Measurements from ENCODE around the gene ZNF143.

Gene ZNF143

DNA sequence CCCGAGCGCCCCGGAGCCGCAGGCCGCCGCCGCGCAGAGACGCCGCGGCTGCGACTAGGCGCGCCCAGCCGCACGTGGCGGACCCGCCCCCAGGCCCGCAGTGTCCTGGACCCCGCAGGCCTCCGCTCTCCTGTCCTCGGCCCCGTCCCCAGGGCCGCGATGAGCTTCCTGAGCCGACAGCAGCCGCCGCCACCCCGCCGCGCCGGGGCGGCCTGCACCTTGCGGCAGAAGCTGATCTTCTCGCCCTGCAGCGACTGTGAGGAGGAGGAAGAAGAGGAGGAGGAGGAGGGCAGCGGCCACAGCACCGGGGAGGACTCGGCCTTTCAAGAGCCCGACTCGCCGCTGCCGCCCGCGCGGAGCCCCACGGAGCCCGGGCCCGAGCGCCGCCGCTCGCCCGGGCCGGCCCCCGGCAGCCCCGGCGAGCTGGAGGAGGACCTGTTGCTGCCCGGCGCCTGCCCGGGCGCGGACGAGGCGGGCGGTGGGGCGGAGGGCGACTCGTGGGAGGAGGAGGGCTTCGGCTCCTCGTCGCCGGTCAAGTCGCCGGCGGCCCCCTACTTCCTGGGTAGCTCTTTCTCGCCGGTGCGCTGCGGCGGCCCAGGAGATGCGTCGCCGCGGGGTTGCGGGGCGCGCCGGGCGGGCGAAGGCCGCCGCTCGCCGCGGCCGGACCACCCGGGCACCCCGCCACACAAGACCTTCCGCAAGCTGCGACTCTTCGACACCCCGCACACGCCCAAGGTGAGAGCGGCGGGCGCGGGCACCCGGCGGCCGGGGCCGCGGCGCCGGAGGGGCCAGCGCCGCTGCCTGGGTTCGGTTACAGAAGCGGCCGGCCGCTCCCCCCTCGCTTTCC lies 113.2 kb downstream of the ZNF143 start:
- peaks cover 43% of the 10 kb centered on the region for H3K36me3 Mint-ChIP-seq (ENCODE audit: low read depth)
- peaks cover 37% of the 10 kb centered on the region for H3K4me1 Mint-ChIP-seq (ENCODE audit: low read depth)
- H3K27me3 Mint-ChIP-seq: peaks cover 5% of the 10 kb centered on the region
- peak overlapping the region; percentile 85 for H3K27ac Mint-ChIP-seq
- H3K4me3 Mint-ChIP-seq: peak overlapping the region; percentile 89
- H3K9me3 Mint-ChIP-seq: no peaks in the 10 kb centered on the region

DNA sequence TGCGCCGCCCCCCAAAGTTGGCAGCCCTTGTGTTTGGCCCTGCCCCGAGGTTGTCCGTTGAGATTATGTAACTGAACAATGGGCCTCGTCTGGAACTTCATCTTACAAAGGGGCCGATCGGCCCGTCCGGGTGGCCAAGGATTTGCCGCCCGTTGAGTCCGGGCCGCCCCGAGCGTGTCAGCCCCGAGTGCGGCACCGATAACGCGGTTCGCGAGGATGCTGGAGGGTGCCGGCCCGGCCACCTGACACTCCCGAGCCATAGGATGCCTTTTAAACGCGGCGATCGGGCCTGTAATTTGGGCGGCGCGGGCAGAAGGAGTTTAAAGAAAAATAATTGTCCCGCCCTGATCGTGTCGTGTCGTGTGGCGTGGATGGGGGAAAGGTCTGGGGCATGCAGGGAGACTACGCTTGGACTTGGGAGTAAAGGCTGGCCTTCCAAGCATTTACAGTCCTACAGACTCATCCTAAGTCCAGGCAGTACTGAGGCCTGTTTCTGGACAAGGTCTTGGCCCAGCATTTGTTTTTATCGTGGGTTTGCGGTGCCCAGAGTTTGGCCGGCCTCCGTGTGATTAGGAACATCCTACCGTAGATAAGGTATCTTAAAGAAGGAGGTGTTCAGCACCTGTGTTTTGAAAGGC lies 113.9 kb downstream of the ZNF143 start:
- Mint-ChIP-seq H3K27me3 (peaks cover 5% of the 10 kb centered on the region), H3K9me3 (no peaks in the 10 kb centered on the region), H3K36me3 (ENCODE audit: low read depth) (peaks cover 51% of the 10 kb centered on the region), H3K4me3 (peak overlapping the region; percentile 89), H3K27ac (peak overlapping the region; percentile 81), H3K4me1 (ENCODE audit: low read depth) (peaks cover 41% of the 10 kb centered on the region)

DNA sequence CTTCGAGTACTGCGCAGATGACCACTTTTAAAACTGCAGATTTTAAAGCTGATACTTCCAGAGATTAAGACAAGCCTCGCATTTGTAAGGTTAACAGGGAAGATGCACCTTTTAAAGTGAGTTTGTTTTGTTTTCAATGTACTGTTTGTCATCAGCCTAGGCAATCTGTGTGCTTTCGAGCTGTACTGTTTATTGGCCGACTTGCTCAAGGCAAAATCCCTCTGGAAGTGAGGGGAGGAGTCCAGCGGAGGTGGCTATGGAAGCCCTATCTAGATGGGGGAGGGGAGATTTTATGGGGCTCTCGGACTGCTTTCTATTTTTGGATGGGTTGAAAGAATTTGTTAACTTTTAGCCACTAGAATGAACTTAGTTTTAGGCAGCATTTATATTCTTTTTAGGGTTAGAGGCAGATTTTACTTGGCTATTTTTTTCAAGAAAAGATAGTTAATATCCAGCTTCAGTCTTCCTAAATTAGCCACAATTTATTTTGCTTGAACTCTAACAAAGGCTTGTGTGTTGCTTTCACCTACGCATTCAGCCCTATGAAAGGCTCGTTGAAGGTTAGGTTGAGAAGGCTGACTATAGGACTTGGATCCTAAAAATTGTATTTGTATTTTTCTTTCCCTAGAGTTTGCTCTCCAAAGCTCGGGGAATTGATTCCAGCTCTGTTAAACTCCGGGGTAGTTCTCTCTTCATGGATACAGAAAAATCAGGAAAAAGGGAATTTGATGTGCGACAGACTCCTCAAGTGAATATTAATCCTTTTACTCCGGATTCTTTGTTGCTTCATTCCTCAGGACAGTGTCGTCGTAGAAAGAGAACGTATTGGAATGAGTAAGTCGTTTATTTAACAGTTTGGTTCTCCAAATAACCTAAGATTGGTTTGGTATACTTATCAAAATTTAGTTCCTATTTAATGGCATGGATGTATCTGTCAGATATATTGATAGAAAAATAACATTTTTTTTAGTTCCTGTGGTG lies 114.7 kb downstream of the ZNF143 start:
- Mint-ChIP-seq H3K36me3 (ENCODE audit: low read depth) (peaks cover 54% of the 10 kb centered on the region), H3K27ac (peak overlapping the region; percentile 81)

DNA sequence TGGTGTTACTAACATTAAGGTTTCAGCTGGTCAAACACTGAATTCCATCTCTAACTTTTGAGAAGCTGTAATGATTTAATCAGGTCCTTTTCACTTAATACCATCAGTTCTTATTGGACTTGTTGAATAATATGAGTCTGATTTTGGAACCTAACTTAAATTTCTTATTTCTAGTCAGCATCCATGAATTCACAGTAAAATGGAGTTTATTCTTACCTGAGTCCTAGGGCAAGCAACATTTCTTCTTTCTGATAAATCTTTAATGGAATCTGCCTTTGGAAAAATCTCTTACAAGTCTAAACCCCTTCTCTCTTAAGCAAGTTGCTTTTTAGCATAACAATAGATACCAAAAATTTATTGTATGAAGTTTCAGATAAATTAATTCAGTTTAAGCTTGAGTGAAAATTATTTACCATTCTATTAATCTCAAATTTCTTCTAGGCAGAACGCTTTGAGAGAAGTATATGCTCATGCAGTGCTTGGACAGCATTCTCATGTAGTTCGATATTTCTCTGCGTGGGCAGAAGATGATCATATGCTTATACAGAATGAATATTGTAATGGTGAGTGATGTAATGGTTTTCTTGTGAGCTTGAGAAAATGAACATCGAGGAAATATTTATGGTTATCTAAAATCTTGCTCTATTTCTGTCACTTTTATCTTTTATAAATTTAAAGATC lies 116.0 kb downstream of the ZNF143 start:
- Mint-ChIP-seq H3K27ac (no peak overlapping the region), H3K9me3 (no peaks in the 10 kb centered on the region), H3K4me3 (peak overlapping the region; percentile 89), H3K4me1 (ENCODE audit: low read depth) (peaks cover 38% of the 10 kb centered on the region), H3K36me3 (ENCODE audit: low read depth) (peaks cover 67% of the 10 kb centered on the region), H3K27me3 (no peaks in the 10 kb centered on the region)

More for the DNA sequence above, 114.7 kb downstream of the ZNF143 start:
- H3K9me3 Mint-ChIP-seq: no peaks in the 10 kb centered on the region
- H3K4me3 Mint-ChIP-seq: peak overlapping the region; percentile 89
- H3K4me1 Mint-ChIP-seq (ENCODE audit: low read depth): peaks cover 38% of the 10 kb centered on the region
- H3K27me3 Mint-ChIP-seq: peaks cover 5% of the 10 kb centered on the region

DNA sequence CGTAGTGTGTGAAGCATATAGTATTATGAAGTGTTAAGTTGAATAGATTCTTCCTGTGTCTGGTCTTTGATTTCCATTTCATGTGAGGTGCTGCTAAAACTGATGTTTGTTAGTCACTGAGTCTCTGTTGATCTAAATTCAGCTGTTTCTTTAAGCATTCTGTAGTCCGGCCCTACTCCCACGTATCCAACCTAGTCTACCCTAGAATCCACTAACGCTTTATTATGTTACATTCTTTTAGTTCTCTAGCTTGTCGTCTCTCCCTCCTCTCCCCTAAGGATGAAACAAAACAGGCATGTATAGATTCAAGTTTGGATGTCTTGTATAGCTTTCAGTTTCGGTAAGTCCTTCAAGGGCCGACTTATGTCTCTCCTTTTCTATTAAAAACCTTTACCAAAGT lies 116.7 kb downstream of the ZNF143 start:
- H3K9me3 Mint-ChIP-seq: no peaks in the 10 kb centered on the region
- H3K4me1 Mint-ChIP-seq (ENCODE audit: low read depth): peaks cover 38% of the 10 kb centered on the region
- H3K27me3 Mint-ChIP-seq: no peaks in the 10 kb centered on the region
- peak overlapping the region; percentile 89 for H3K4me3 Mint-ChIP-seq
- H3K27ac Mint-ChIP-seq: peak overlapping the region; percentile 66
- H3K36me3 Mint-ChIP-seq (ENCODE audit: low read depth): peaks cover 74% of the 10 kb centered on the region
